ENCODE results near the gene UBE2N. TPM values are rescaled to one million over a fixed set of nuclear protein-coding genes. Genes with fewer than 3 reads are reported as not detected.
"Not testable (repeated sequence)": the region's sequence is repeated elsewhere in the genome, so short reads cannot be mapped to it uniquely, and the experiment has no call there.

Gene UBE2N
- total RNA-seq, 3 donors from 2014 or later = 65.5 to 92.2 (median 81.3) TPM

DNA sequence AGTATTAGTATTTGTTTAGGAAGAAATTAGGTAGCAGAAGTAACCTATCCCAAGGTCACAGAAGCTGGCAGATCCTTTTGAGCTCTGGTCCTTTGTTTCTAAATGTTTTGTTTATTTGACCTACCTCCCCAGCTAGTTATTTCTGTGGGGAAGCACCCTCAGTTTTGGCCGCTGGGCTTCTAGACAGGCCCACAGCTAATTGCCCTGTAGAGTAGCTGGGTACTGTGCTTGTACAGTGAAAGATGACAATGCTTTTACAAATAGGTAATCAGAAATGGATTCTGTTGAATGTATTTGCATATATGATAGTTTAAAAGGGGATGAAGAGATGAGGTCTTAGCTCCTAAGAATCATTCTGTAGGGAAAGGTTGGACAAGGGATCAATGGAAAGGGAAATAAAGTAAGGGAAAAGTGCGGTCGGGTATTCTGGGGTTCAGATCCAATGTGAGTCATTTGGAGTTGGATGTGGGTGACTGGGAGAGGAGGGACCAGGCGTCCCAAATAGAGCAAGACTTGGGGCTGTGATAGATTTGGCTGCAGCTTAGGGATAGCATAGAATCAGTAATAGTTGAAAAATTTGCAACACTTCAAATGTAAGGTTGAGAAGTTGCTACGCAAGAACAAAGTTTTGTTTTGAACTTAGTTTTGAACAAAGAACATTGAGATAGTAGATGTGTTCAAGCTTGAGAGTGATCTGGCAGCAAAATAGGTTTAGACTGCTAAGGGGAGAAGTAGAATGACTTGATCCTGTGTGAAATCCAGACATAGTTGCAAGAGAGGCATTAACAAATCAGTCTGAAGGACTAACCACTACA, 60.4 kb downstream of the UBE2N start:
- H3K36me3 ChIP-seq (ENCODE audit: low read depth) = no peaks in the 10 kb centered on the region
- no peak for TF ChIP-seq CTCF (IDR thresholded peaks at IDR 0.05)
- ATAC-seq = no peak
- H3K9me3 ChIP-seq = no peaks in the 10 kb centered on the region
- no peak for DNase-seq
- intact Hi-C loops (cut with DNase I, micrococcal nuclease) = loop anchor here in 1 of 2 donors (10.0 kb wide), 1 partner anchor 277 kb away; no protein-coding TSS in a partner anchor
- peaks cover 25% of the 10 kb centered on the region for H3K4me1 ChIP-seq (ENCODE audit: low read depth)
- H3K4me3 ChIP-seq = no peak overlapping the region

GRCh38 chr12:93380480-93381121, 61.1 kb downstream of the UBE2N start:
- no peaks in the 10 kb centered on the region for H3K9me3 ChIP-seq
- H3K4me3 ChIP-seq = no peak overlapping the region
- no peaks in the 10 kb centered on the region for H3K36me3 ChIP-seq (ENCODE audit: low read depth)
- ATAC-seq = no peak
- peaks cover 28% of the 10 kb centered on the region for H3K4me1 ChIP-seq (ENCODE audit: low read depth)
- DNase-seq = no peak
- TF ChIP-seq CTCF (IDR thresholded peaks at IDR 0.05) = no peak
- intact Hi-C loops (cut with DNase I, micrococcal nuclease) = loop anchor here in 1 of 2 donors (10.0 kb wide), 1 partner anchor 276 kb away; no protein-coding TSS in a partner anchor

- Histone ChIP-seq H3K36me3 (ENCODE audit: low read depth) (no peaks in the 10 kb centered on the region), H3K4me1 (ENCODE audit: low read depth) (peaks cover 28% of the 10 kb centered on the region), H3K9me3 (no peaks in the 10 kb centered on the region), H3K4me3 (no peak overlapping the region)
- ATAC-seq = no peak
- no peak for DNase-seq
- peak; percentile 4 for TF ChIP-seq CTCF (IDR thresholded peaks at IDR 0.05)
- intact Hi-C loops (cut with DNase I, micrococcal nuclease) = loop anchor here in 1 of 2 donors (10.0 kb wide), 1 partner anchor 275 kb away; no protein-coding TSS in a partner anchor
Observed at GRCh38 chr12:93379981-93380361, 61.8 kb downstream of the UBE2N start.

DNA sequence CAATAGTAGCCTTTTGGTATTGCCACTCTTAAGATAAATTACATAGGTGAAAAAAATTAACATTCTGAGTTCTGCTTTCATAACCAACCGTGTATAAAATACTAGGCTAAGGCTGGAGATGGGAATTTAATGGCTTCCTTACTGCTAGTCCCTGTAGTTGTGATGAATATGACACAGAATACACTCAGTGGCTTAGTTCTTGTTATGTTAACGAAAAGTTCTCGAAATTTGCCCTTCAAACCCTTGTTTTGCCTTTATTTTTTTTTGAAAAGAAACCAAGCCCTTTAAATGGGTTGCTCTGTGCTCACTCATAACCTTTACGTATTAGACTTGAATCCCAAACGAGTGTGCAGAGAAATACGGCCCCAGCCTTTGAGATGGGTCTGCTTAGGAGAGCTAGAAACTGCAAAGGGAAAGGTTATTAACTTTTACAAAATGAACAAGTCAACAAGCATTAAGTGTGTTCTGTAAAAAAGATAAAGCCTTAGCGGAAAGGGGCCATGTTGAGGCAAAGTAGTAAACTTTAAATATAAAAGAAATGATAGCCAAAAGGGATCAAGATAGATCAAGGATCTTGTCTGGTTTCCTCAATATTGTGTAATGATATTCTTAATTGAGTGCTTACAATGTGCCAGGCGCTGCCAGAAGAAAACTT, 62.3 kb downstream of the UBE2N start:
- H3K4me3 ChIP-seq = peak overlapping the region; percentile 85
- ATAC-seq = no peak
- intact Hi-C loops (cut with DNase I, micrococcal nuclease) = no loop called here
- H3K36me3 ChIP-seq (ENCODE audit: low read depth) = no peaks in the 10 kb centered on the region
- peaks cover 25% of the 10 kb centered on the region for H3K4me1 ChIP-seq (ENCODE audit: low read depth)
- TF ChIP-seq CTCF (IDR thresholded peaks at IDR 0.05) = peak; percentile 8
- DNase-seq = peak in 1 of 3 donors; percentile 40
- H3K9me3 ChIP-seq = no peaks in the 10 kb centered on the region

GRCh38 chr12:93378998-93379325, 62.8 kb downstream of the UBE2N start:
- H3K9me3 ChIP-seq = no peaks in the 10 kb centered on the region
- H3K36me3 ChIP-seq (ENCODE audit: low read depth) = no peaks in the 10 kb centered on the region
- H3K4me3 ChIP-seq = peak overlapping the region; percentile 85
- ATAC-seq (no peak), DNase-seq (peak in 1 of 3 donors; percentile 25)
- no peak for TF ChIP-seq CTCF (IDR thresholded peaks at IDR 0.05)
- intact Hi-C loops (cut with DNase I, micrococcal nuclease) = no loop called here
- peaks cover 27% of the 10 kb centered on the region for H3K4me1 ChIP-seq (ENCODE audit: low read depth)

GRCh38 chr12:93378196-93378997, 63.4 kb downstream of the UBE2N start:
- ATAC-seq = peak; percentile 22

More at GRCh38 chr12:93378196-93378997, 63.4 kb downstream of the UBE2N start:
- H3K9me3 ChIP-seq; H3K36me3 ChIP-seq (ENCODE audit: low read depth); intact Hi-C loops (cut with DNase I, micrococcal nuclease): not testable (repeated sequence)
- DNase-seq = peak; percentile 60 to 68 (median 67)
- H3K4me3 ChIP-seq = peak overlapping the region; percentile 85
- H3K4me1 ChIP-seq (ENCODE audit: low read depth) = peaks cover 26% of the 10 kb centered on the region
